H9 (cell line): ENCODE results near the gene PTPN21. TPM values are rescaled to one million over a fixed set of nuclear protein-coding genes. Genes with fewer than 3 reads are reported as not detected.

Source experiments
- DNase-seq: peaks from one replicate; pipeline ENCODE4 v3.0.0-alpha.2; 2017
- H2AFZ ChIP-seq: one replicate; pipeline ENCODE4 v1.6.1; 2013; ENCODE audit warnings: mild to moderate bottlenecking, low read length, control low read depth, moderate library complexity
- H2AK5ac ChIP-seq: 2 replicates; pipeline ENCODE4 v1.6.1; 2013; ENCODE audit warnings: low read length, control low read depth, mixed read lengths; ENCODE audit not compliant: insufficient read length
- H2BK120ac ChIP-seq: one replicate; pipeline ENCODE4 v1.6.1; 2013; ENCODE audit warnings: low read depth, mild to moderate bottlenecking, low read length, control low read depth, inconsistent platforms; ENCODE audit not compliant: poor library complexity, severe bottlenecking
- H2BK12ac ChIP-seq: 2 replicates; pipeline ENCODE4 v1.6.1; 2013; ENCODE audit warnings: low read length, control low read depth, mixed read lengths, low read depth; ENCODE audit not compliant: insufficient read length
- H2BK15ac ChIP-seq: 2 replicates; pipeline ENCODE4 v1.6.1; 2013; ENCODE audit warnings: low read depth, low read length, control low read depth
- H2BK20ac ChIP-seq: one replicate; pipeline ENCODE4 v1.6.1; 2013; ENCODE audit warnings: low read depth, mild to moderate bottlenecking, low read length, control low read depth, inconsistent platforms; ENCODE audit not compliant: poor library complexity, severe bottlenecking
- H2BK5ac ChIP-seq: 2 replicates; pipeline ENCODE4 v1.6.1; 2013; ENCODE audit warnings: low read length, control low read depth, mixed read lengths; ENCODE audit not compliant: insufficient read length
- H3K14ac ChIP-seq: 2 replicates; pipeline ENCODE4 v1.6.1; 2013; ENCODE audit warnings: low read length, control low read depth; ENCODE audit not compliant: insufficient read depth
- H3K18ac ChIP-seq: 2 replicates; pipeline ENCODE4 v1.6.1; 2013; ENCODE audit warnings: low read depth, mild to moderate bottlenecking, mixed read lengths, low read length, control low read depth; ENCODE audit not compliant: insufficient read length
- H3K23ac ChIP-seq: 2 replicates; pipeline ENCODE4 v1.6.1; 2013; ENCODE audit warnings: low read length, control low read depth, mixed read lengths, low read depth; ENCODE audit not compliant: insufficient read length
- H3K23me2 ChIP-seq: 2 replicates; pipeline ENCODE4 v1.6.1; 2013; ENCODE audit warnings: low read depth, mild to moderate bottlenecking, mixed read lengths, low read length, control low read depth; ENCODE audit not compliant: insufficient read length, poor library complexity, severe bottlenecking
- H3K27ac ChIP-seq: 2 replicates; pipeline ENCODE4 v1.5.1; 2013; ENCODE audit warnings: low read length, control low read depth, mixed read lengths, low read depth; ENCODE audit not compliant: insufficient read length
- H3K27me3 ChIP-seq: 2 replicates; pipeline ENCODE4 v1.6.1; 2013; ENCODE audit warnings: low read length, control low read depth, inconsistent platforms; ENCODE audit not compliant: insufficient read depth
- H3K4ac ChIP-seq: 2 replicates; pipeline ENCODE4 v1.6.1; 2013; ENCODE audit warnings: low read depth, mild to moderate bottlenecking, control low read depth, inconsistent platforms, low read length, moderate library complexity
- H3K4me1 ChIP-seq: 2 replicates; pipeline ENCODE4 v1.6.1; 2013; ENCODE audit warnings: low read length, control low read depth, inconsistent platforms; ENCODE audit not compliant: insufficient read depth
- H3K4me2 ChIP-seq: 2 replicates; pipeline ENCODE4 v1.6.1; 2013; ENCODE audit warnings: low read length, control low read depth, mixed read lengths; ENCODE audit not compliant: insufficient read length, insufficient read depth
- H3K56ac ChIP-seq: 2 replicates; pipeline ENCODE4 v1.6.1; 2013; ENCODE audit warnings: low read depth, mild to moderate bottlenecking, mixed read lengths, low read length, control low read depth; ENCODE audit not compliant: insufficient read length
- H3K79me1 ChIP-seq: 2 replicates; pipeline ENCODE4 v1.6.1; 2013; ENCODE audit warnings: low read depth, mild to moderate bottlenecking, moderate library complexity, low read length, control low read depth, inconsistent platforms; ENCODE audit not compliant: insufficient read depth, poor library complexity, severe bottlenecking
- H3K79me2 ChIP-seq: 2 replicates; pipeline ENCODE4 v1.6.1; 2013; ENCODE audit warnings: low read length, control low read depth, inconsistent platforms; ENCODE audit not compliant: insufficient read depth
- H3K9ac ChIP-seq: 2 replicates; pipeline ENCODE4 v1.6.1; 2013; ENCODE audit warnings: low read length, control low read depth, mixed read lengths; ENCODE audit not compliant: insufficient read length; ENCODE audit errors: extremely low read depth
- H3K9me3 ChIP-seq: one replicate; pipeline ENCODE4 v1.6.1; 2013; ENCODE audit warnings: low read depth, low read length, inconsistent platforms; ENCODE audit not compliant: control insufficient read depth
- H3T11ph ChIP-seq: one replicate; pipeline ENCODE4 v1.6.1; 2013; ENCODE audit warnings: mild to moderate bottlenecking, low read length, control low read depth, inconsistent platforms
- H4K20me1 ChIP-seq: one replicate; pipeline ENCODE4 v1.6.1; 2013; ENCODE audit not compliant: control insufficient read depth, insufficient read length, insufficient read depth
- H4K5ac ChIP-seq: 2 replicates; pipeline ENCODE4 v1.6.1; 2013; ENCODE audit warnings: low read depth, mild to moderate bottlenecking, mixed read lengths, low read length, control low read depth; ENCODE audit not compliant: insufficient read length
- H4K8ac ChIP-seq: replicated peaks from 2 replicates; pipeline ENCODE4 v1.6.1; 2013; ENCODE audit warnings: low read length, control low read depth, mixed read lengths, low read depth; ENCODE audit not compliant: insufficient read length
- H4K91ac ChIP-seq: 2 replicates; pipeline ENCODE4 v1.6.1; 2013; ENCODE audit warnings: low read depth, mild to moderate bottlenecking, moderate library complexity, mixed read lengths, low read length, control low read depth; ENCODE audit not compliant: insufficient read length
- H3K27ac Mint-ChIP-seq, 3 experiments: 2 replicates in 2 of 3; 3 replicates in 1 of 3; pipeline ENCODE4 v1.8.0; 2020 to 2021; ENCODE audit warnings: mixed read lengths in 3 of 3, mild to moderate bottlenecking in 1 of 3, moderate library complexity in 1 of 3
- H3K27me3 Mint-ChIP-seq: 2 replicates; pipeline ENCODE4 v1.8.0; 2021; ENCODE audit warnings: low read depth, mild to moderate bottlenecking, moderate library complexity, mixed read lengths
- H3K36me3 Mint-ChIP-seq, 3 experiments: 2 replicates in 2 of 3; 3 replicates in 1 of 3; pipeline ENCODE4 v1.8.0; 2020 to 2021; ENCODE audit warnings: low read depth in 3 of 3, mixed read lengths in 3 of 3; ENCODE audit not compliant: insufficient read depth in 1 of 3
- H3K4me1 Mint-ChIP-seq, 2 experiments: 2 replicates each; pipeline ENCODE4 v1.8.0; 2020; ENCODE audit warnings: mixed read lengths in 2 of 2
- H3K4me3 Mint-ChIP-seq, 2 experiments: 2 replicates in 1 of 2; 3 replicates in 1 of 2; pipeline ENCODE4 v1.8.0; 2020 to 2021; ENCODE audit warnings: mild to moderate bottlenecking in 2 of 2, mixed read lengths in 2 of 2, moderate library complexity in 1 of 2
- H3K9me3 Mint-ChIP-seq, 2 experiments: 2 replicates in 1 of 2; 3 replicates in 1 of 2; pipeline ENCODE4 v1.8.0; 2020; ENCODE audit warnings: mild to moderate bottlenecking in 2 of 2, mixed read lengths in 2 of 2, moderate library complexity in 1 of 2
- WGBS: extraction: QIAGEN DNeasy Blood & Tissue Kit; methylation state at CpG from one replicate; pipeline ENCODE4 v1.1.7; 2013; ENCODE audit warnings: missing lambda C conversion rate, low lambda C conversion rate, mixed read lengths; ENCODE audit not compliant: insufficient read length; ENCODE audit errors: extremely low coverage; 5-methylcytosine and 5-hydroxymethylcytosine counted together
- total RNA-seq: library from RNA; stranded (reverse); gene quantifications from 2 replicates; pipeline ENCODE4 v1.2.1, GENCODE V29; 2021
- TF ChIP-seq, protein P1 (sequence below): fragments of 200-600 bp; sonication (generic); conservative IDR thresholded peaks from 3 replicates; pipeline ENCODE4 v1.8.0; 2021; ENCODE audit warnings: antibody characterized with exemption, mild to moderate bottlenecking

PTPN21 gene
- total RNA-seq, 1 experiment from 2014 or later = 14.3 TPM

DNA sequence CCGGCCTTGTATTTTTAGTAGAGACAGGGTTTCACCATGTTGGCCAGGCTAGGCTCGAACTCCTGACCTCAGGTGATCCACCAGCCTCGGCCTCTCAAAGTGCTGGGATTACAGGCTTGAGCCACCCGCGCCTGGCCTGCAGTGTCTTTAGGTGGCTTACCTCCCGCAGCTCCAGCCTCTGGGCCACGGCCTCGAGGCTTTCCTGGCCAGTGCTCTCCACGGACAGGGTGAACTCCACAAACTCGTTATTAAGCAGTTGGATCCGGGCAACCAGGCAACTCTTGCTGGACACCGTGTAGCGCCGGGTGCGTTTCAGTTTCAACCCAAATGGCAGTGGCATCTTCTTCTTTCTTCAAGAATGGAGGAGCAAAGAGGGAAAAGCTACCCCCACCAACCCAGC, 4.7 kb downstream of the PTPN21 start:
- TF ChIP-seq, protein P1, sequence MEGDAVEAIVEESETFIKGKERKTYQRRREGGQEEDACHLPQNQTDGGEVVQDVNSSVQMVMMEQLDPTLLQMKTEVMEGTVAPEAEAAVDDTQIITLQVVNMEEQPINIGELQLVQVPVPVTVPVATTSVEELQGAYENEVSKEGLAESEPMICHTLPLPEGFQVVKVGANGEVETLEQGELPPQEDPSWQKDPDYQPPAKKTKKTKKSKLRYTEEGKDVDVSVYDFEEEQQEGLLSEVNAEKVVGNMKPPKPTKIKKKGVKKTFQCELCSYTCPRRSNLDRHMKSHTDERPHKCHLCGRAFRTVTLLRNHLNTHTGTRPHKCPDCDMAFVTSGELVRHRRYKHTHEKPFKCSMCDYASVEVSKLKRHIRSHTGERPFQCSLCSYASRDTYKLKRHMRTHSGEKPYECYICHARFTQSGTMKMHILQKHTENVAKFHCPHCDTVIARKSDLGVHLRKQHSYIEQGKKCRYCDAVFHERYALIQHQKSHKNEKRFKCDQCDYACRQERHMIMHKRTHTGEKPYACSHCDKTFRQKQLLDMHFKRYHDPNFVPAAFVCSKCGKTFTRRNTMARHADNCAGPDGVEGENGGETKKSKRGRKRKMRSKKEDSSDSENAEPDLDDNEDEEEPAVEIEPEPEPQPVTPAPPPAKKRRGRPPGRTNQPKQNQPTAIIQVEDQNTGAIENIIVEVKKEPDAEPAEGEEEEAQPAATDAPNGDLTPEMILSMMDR = no peak
- Histone ChIP-seq H3K79me2 (no peaks in the 10 kb centered on the region), H3K4me2 (no peak overlapping the region), H3K27me3 (no peaks in the 10 kb centered on the region), H4K20me1 (no peaks in the 10 kb centered on the region), H2BK15ac (no peak overlapping the region), H3K9me3 (no peaks in the 10 kb centered on the region), H4K91ac (no peak overlapping the region), H3K18ac (no peak overlapping the region), H2AFZ (no peak overlapping the region), H2BK20ac (no peak overlapping the region), H3K79me1 (no peaks in the 10 kb centered on the region), H2BK5ac (no peak overlapping the region), H3K9ac (no peak overlapping the region), H3K23ac (no peak overlapping the region), H3K14ac (no peak overlapping the region), H2BK120ac (no peak overlapping the region), H2AK5ac (no peak overlapping the region), H3K27ac (no peak overlapping the region), H3K4ac (no peak overlapping the region), H4K5ac (no peak overlapping the region), H3K4me1 (no peaks in the 10 kb centered on the region), H3K56ac (no peak overlapping the region), H3K23me2 (peaks cover 13% of the 10 kb centered on the region), H3T11ph (no peak overlapping the region), H2BK12ac (no peak overlapping the region), H4K8ac (no peak overlapping the region)
- no peak for DNase-seq
- Mint-ChIP-seq H3K4me3 (no peak overlapping the region), H3K27me3 (peaks cover 2% of the 10 kb centered on the region; the same call in 1 of the 2 replicates), H3K36me3 (peaks cover 2 to 36% (median 23%) of the 10 kb centered on the region in 3 experiments; a peak in 5 of 7 replicates), H3K9me3 (no peaks in the 10 kb centered on the region; a peak in 1 of 5 replicates), H3K27ac (no peak overlapping the region), H3K4me1 (peaks cover 13 to 16% of the 10 kb centered on the region in 2 experiments)
- no CpG with 5 or more reads among the region's 15 CpGs for WGBS
